Measurements from ENCODE around the gene MAP2. TPM values are rescaled to one million over a fixed set of nuclear protein-coding genes. Genes with fewer than 3 reads are reported as not detected.

Gene MAP2
- polyA plus RNA-seq, 1 donor (not counting 4 experiments of a cell fraction or from before 2014, with no cell fraction given): 16.2 TPM

- Histone ChIP-seq H3K9me1 (ENCODE audit: control insufficient read depth, extremely low read depth, insufficient read depth, low read length) (no peaks in the 10 kb centered on the region), H3K27ac (ENCODE audit: control insufficient read depth, insufficient read depth, low read length) (no peak within 1 kb of the TSS), H3K9me3 (ENCODE audit: control insufficient read depth, low read depth, low read length) (no peaks in the 10 kb centered on the region), H3K4me3 (ENCODE audit: control insufficient read depth in 2 of 3, extremely low read depth in 1 of 3, insufficient read depth in 2 of 3, low read depth in 1 of 3, low read length in 3 of 3) (peak within 1 kb of the TSS; percentile 25 to 40 (median 26)), H3K4me2 (ENCODE audit: control insufficient read depth, extremely low read depth, insufficient read depth, low read depth, low read length) (peak within 1 kb of the TSS; percentile 82), H3K4me1 (ENCODE audit: control insufficient read depth, extremely low read depth, insufficient read depth, low read length) (no peaks in the 10 kb centered on the region), H3K9ac (ENCODE audit: control insufficient read depth, extremely low read depth, insufficient read depth, low read length) (no peak within 1 kb of the TSS), H3K79me2 (ENCODE audit: control insufficient read depth, insufficient read depth, low read length) (no peaks in the 10 kb centered on the region), H3K27me3 (ENCODE audit: control insufficient read depth, extremely low read depth, insufficient read depth, low read length) (peaks cover 14% of the 10 kb centered on the region), H2AFZ (ENCODE audit: control insufficient read depth, low read length) (no peak within 1 kb of the TSS), H4K20me1 (ENCODE audit: control insufficient read depth, extremely low read depth, insufficient read depth, low read length) (no peaks in the 10 kb centered on the region), H3K36me3 (ENCODE audit: control insufficient read depth in 2 of 2, extremely low read depth in 1 of 2, insufficient read depth in 2 of 2, low read length in 2 of 2) (no peaks in the 10 kb centered on the region)
- DNase-seq (ENCODE audit: low read depth, low spot score) (no peak), FAIRE-seq (no peak)
- TF ChIP-seq CTCF (optimal IDR thresholded peaks at IDR 0.05 in 1 of 3, IDR thresholded peaks at IDR 0.05 in 1 of 3, conservative IDR thresholded peaks at IDR 0.05 in 1 of 3; ENCODE audit: extremely low read depth in 1 of 3, insufficient read depth in 2 of 3, low read length in 3 of 3): no peak
- peak; percentile 64 for TF ChIP-seq EZH2 (IDR thresholded peaks at IDR 0.05; ENCODE audit: low read length)
- dilution Hi-C loops (cut with MboI; ENCODE audit: extremely low pct_ligation_motif_present, low sequenced_read_pairs): no loop called here
Measured at GRCh38 chr2:209771474-209772289, 347.8 kb downstream of the MAP2 start, which contains the start of gene UNC80. TSS of gene UNC80 (plus strand) at chr2:209771832. CDS start at chr2:209772073, 241 bp downstream.

GRCh38 chr2:209772290-209772685 is 348.4 kb downstream of the MAP2 start:
- Histone ChIP-seq H3K9ac (ENCODE audit: control insufficient read depth, extremely low read depth, insufficient read depth, low read length) (no peak overlapping the region), H3K79me2 (ENCODE audit: control insufficient read depth, insufficient read depth, low read length) (no peaks in the 10 kb centered on the region), H2AFZ (ENCODE audit: control insufficient read depth, low read length) (no peak overlapping the region), H3K9me1 (ENCODE audit: control insufficient read depth, extremely low read depth, insufficient read depth, low read length) (no peaks in the 10 kb centered on the region), H4K20me1 (ENCODE audit: control insufficient read depth, extremely low read depth, insufficient read depth, low read length) (no peaks in the 10 kb centered on the region), H3K9me3 (ENCODE audit: control insufficient read depth, low read depth, low read length) (no peaks in the 10 kb centered on the region), H3K4me1 (ENCODE audit: control insufficient read depth, extremely low read depth, insufficient read depth, low read length) (no peaks in the 10 kb centered on the region), H3K4me2 (ENCODE audit: control insufficient read depth, extremely low read depth, insufficient read depth, low read depth, low read length) (no peak overlapping the region), H3K4me3 (ENCODE audit: control insufficient read depth in 2 of 3, extremely low read depth in 1 of 3, insufficient read depth in 2 of 3, low read depth in 1 of 3, low read length in 3 of 3) (no peak overlapping the region), H3K27ac (ENCODE audit: control insufficient read depth, insufficient read depth, low read length) (no peak overlapping the region), H3K27me3 (ENCODE audit: control insufficient read depth, extremely low read depth, insufficient read depth, low read length) (peaks cover 14% of the 10 kb centered on the region), H3K36me3 (ENCODE audit: control insufficient read depth in 2 of 2, extremely low read depth in 1 of 2, insufficient read depth in 2 of 2, low read length in 2 of 2) (no peaks in the 10 kb centered on the region)
- dilution Hi-C loops (cut with MboI; ENCODE audit: extremely low pct_ligation_motif_present, low sequenced_read_pairs): no loop called here
- TF ChIP-seq EZH2 (IDR thresholded peaks at IDR 0.05; ENCODE audit: low read length) (no peak), CTCF (optimal IDR thresholded peaks at IDR 0.05 in 1 of 3, IDR thresholded peaks at IDR 0.05 in 1 of 3, conservative IDR thresholded peaks at IDR 0.05 in 1 of 3; ENCODE audit: extremely low read depth in 1 of 3, insufficient read depth in 2 of 3, low read length in 3 of 3) (no peak)
- DNase-seq (ENCODE audit: low read depth, low spot score): no peak
- FAIRE-seq: no peak
